ENCODE results near the gene MAT1A. TPM values are rescaled to one million over a fixed set of nuclear protein-coding genes. Genes with fewer than 3 reads are reported as not detected.

Gene MAT1A
- total and polyA plus RNA-seq, 2 experiments from 2014 or later: 0.97 to 8.0 TPM

GRCh38 chr10:80319725-80320290 is 30.4 kb upstream of the MAT1A start (continued):
- TF ChIP-seq ZNF462 (CRISPR knock-in tag; IDR thresholded peaks at IDR 0.05) (no peak), CTCF (conservative IDR thresholded peaks at IDR 0.05; ENCODE audit: low read depth in 2 of 2) (no peak)

GRCh38 chr10:80319318-80319717 is 29.9 kb upstream of the MAT1A start:
- no peaks in the 10 kb centered on the region for H3K36me3 Mint-ChIP-seq (ENCODE audit: low read depth)
- H3K27me3 ChIP-seq (ENCODE audit: insufficient read depth): no peaks in the 10 kb centered on the region

More at GRCh38 chr10:80319318-80319717, 29.9 kb upstream of the MAT1A start:
- Histone ChIP-seq H3F3A (replicated peaks; ENCODE audit: low read depth) (no peaks in the 10 kb centered on the region), H4K20me1 (replicated peaks; ENCODE audit: insufficient read depth) (no peaks in the 10 kb centered on the region), H3K4me3 (no peak overlapping the region), H3K27ac (ENCODE audit: low read depth) (no peak overlapping the region), H3K4me2 (no peak overlapping the region), H3K36me3 (ENCODE audit: insufficient read depth) (no peaks in the 10 kb centered on the region), H3K9me2 (ENCODE audit: insufficient read depth) (no peaks in the 10 kb centered on the region), H3K79me2 (replicated peaks; ENCODE audit: insufficient read depth) (no peaks in the 10 kb centered on the region), H3K4me1 (ENCODE audit: insufficient read depth) (no peaks in the 10 kb centered on the region), H2AFZ (no peak overlapping the region)
- DNase-seq (ENCODE audit: low spot score) (no peak), ATAC-seq (no peak)
- no peaks in the 10 kb centered on the region for H3K27me3 Mint-ChIP-seq (ENCODE audit: insufficient read depth, low read depth, poor library complexity)
- H3K4me1 Mint-ChIP-seq: peaks cover 4% of the 10 kb centered on the region; the same call in 2 of the 3 replicates
- no peak overlapping the region for H3K4me3 Mint-ChIP-seq
- H3K27ac Mint-ChIP-seq: no peak overlapping the region
- no peak for TF ChIP-seq NANOG (IDR thresholded peaks at IDR 0.05; ENCODE audit: borderline replicate concordance)
- no peak for TF ChIP-seq CREB1 (CRISPR knock-in tag; IDR thresholded peaks at IDR 0.05; ENCODE audit: low read depth)
- TF ChIP-seq EZH2phosphoT487 (IDR thresholded peaks at IDR 0.05; ENCODE audit: unreplicated experiment): no peak
- no peak for TF ChIP-seq ZNF331 (CRISPR knock-in tag; IDR thresholded peaks at IDR 0.05; ENCODE audit: low read depth)
- no peak for TF ChIP-seq ETS1 (IDR thresholded peaks at IDR 0.05)
- no peak for TF ChIP-seq EZH2 (IDR thresholded peaks at IDR 0.05; ENCODE audit: low read depth, unreplicated experiment)
- no peak for TF ChIP-seq POLR2AphosphoS5 (IDR thresholded peaks at IDR 0.05; ENCODE audit: low read depth)
- no peak for TF ChIP-seq CTCF (conservative IDR thresholded peaks at IDR 0.05; ENCODE audit: low read depth in 2 of 2)
- no peak for TF ChIP-seq STAT1 (IDR thresholded peaks at IDR 0.05; ENCODE audit: unreplicated experiment)
- H3K9me3 Mint-ChIP-seq: no peaks in the 10 kb centered on the region; the same call in 2 of the 3 replicates
